GM23338 (cell line): ENCODE results near the gene STPG4. TPM values are rescaled to one million over a fixed set of nuclear protein-coding genes. Genes with fewer than 3 reads are reported as not detected.

ENCODE experiments used
- ATAC-seq: fragments of 200-7000 bp; cut with Tn5 transposase; 3 replicates; pipeline ENCODE4 v1.9.1; 2020
- DNase-seq: peaks from one replicate; pipeline ENCODE4 v3.0.0-alpha.2; 2015; ENCODE audit warnings: low spot score
- H2AFZ ChIP-seq: fragments of 200-600 bp; sonication (generic); 2 replicates; pipeline ENCODE4 v1.8.0; 2016; ENCODE audit warnings: antibody characterized with exemption, mild to moderate bottlenecking, moderate library complexity
- H3F3A ChIP-seq: fragments of 200-600 bp; sonication (generic); replicated peaks from 2 replicates; pipeline ENCODE4 v1.8.0; 2017; ENCODE audit warnings: antibody characterized with exemption, mixed run types, low read depth
- H3K27ac ChIP-seq: fragments of 200-600 bp; sonication (generic); 2 replicates; pipeline ENCODE4 v1.6.1; 2016; ENCODE audit warnings: low read depth
- H3K27me3 ChIP-seq: fragments of 200-600 bp; sonication (generic); 2 replicates; pipeline ENCODE4 v1.8.0; 2016; ENCODE audit warnings: mild to moderate bottlenecking, mixed run types, moderate library complexity; ENCODE audit not compliant: insufficient read depth
- H3K36me3 ChIP-seq: fragments of 200-600 bp; sonication (generic); 2 replicates; pipeline ENCODE4 v1.8.0; 2016; ENCODE audit warnings: mild to moderate bottlenecking; ENCODE audit not compliant: insufficient read depth
- H3K4me1 ChIP-seq: fragments of 200-600 bp; sonication (generic); 2 replicates; pipeline ENCODE4 v1.8.0; 2016; ENCODE audit warnings: mild to moderate bottlenecking, moderate library complexity; ENCODE audit not compliant: insufficient read depth
- H3K4me2 ChIP-seq: fragments of 200-600 bp; sonication (generic); 2 replicates; pipeline ENCODE4 v1.7.1; 2017; ENCODE audit warnings: mixed run types
- H3K4me3 ChIP-seq: fragments of 200-600 bp; sonication (generic); 2 replicates; pipeline ENCODE4 v1.6.1; 2016; ENCODE audit warnings: mixed run types
- H3K79me2 ChIP-seq: fragments of 200-600 bp; sonication (generic); replicated peaks from 2 replicates; pipeline ENCODE4 v1.8.0; 2017; ENCODE audit warnings: mild to moderate bottlenecking; ENCODE audit not compliant: insufficient read depth
- H3K9me2 ChIP-seq: fragments of 200-600 bp; sonication (generic); 2 replicates; pipeline ENCODE4 v1.8.0; 2017; ENCODE audit not compliant: insufficient read depth
- H4K20me1 ChIP-seq: fragments of 200-600 bp; sonication (generic); replicated peaks from 2 replicates; pipeline ENCODE4 v1.8.0; 2017; ENCODE audit warnings: mild to moderate bottlenecking; ENCODE audit not compliant: insufficient read depth
- H3K27ac Mint-ChIP-seq: 2 replicates; pipeline ENCODE4 v1.8.0; 2020; ENCODE audit warnings: inconsistent platforms, mild to moderate bottlenecking, moderate library complexity, mixed read lengths
- H3K27me3 Mint-ChIP-seq: 3 replicates; pipeline ENCODE4 v1.8.0; 2022; ENCODE audit warnings: low read depth, mild to moderate bottlenecking, moderate library complexity, mixed read lengths, inconsistent platforms; ENCODE audit not compliant: insufficient read depth, poor library complexity
- H3K36me3 Mint-ChIP-seq: 3 replicates; pipeline ENCODE4 v1.8.0; 2021; ENCODE audit warnings: low read depth, mild to moderate bottlenecking, inconsistent platforms, moderate library complexity, mixed read lengths
- H3K4me1 Mint-ChIP-seq: 3 replicates; pipeline ENCODE4 v1.8.0; 2020; ENCODE audit warnings: mild to moderate bottlenecking, inconsistent platforms, mixed read lengths
- H3K4me3 Mint-ChIP-seq: 3 replicates; pipeline ENCODE4 v1.8.0; 2021; ENCODE audit warnings: moderate library complexity, mild to moderate bottlenecking, inconsistent platforms, mixed read lengths
- H3K9me3 Mint-ChIP-seq: 3 replicates; pipeline ENCODE4 v1.8.0; 2020; ENCODE audit warnings: moderate library complexity, mild to moderate bottlenecking, inconsistent platforms, mixed read lengths
- CREB1 ChIP-seq: fragments of 250-450 bp; sonication (Bioruptor Pico); IDR thresholded peaks from 2 replicates; pipeline ENCODE4 v1.5.0; 2020; ENCODE audit warnings: low read depth, mild to moderate bottlenecking, moderate library complexity
- CTCF ChIP-seq, 2 experiments: fragments of 200-600 bp in 1 of 2; sonication (generic) in 1 of 2; conservative IDR thresholded peaks; 2 replicates each; pipeline versions ENCODE4 v1.5.1 to v1.6.1; 2016 to 2017; ENCODE audit warnings: antibody characterized with exemption in 2 of 2, low read depth in 2 of 2, mild to moderate bottlenecking in 2 of 2, moderate library complexity in 1 of 2
- ETS1 ChIP-seq: IDR thresholded peaks from 2 replicates; pipeline ENCODE4 v1.6.1; 2016; ENCODE audit warnings: antibody characterized with exemption
- EZH2 ChIP-seq: fragments of 200-600 bp; sonication (generic); IDR thresholded peaks from one replicate; pipeline ENCODE4 v1.8.0; 2017; ENCODE audit warnings: antibody characterized with exemption, mild to moderate bottlenecking, low read depth; ENCODE audit not compliant: unreplicated experiment
- EZH2phosphoT487 ChIP-seq: fragments of 200-600 bp; sonication (generic); IDR thresholded peaks from one replicate; pipeline ENCODE4 v1.8.1; 2018; ENCODE audit warnings: antibody characterized with exemption; ENCODE audit not compliant: unreplicated experiment
- JUNB ChIP-seq: IDR thresholded peaks from one replicate; pipeline ENCODE4 v1.6.1; 2016; ENCODE audit warnings: antibody characterized with exemption; ENCODE audit not compliant: unreplicated experiment
- NANOG ChIP-seq: IDR thresholded peaks from 2 replicates; pipeline ENCODE4 v1.6.1; 2016; ENCODE audit warnings: antibody characterized with exemption, borderline replicate concordance
- POLR2AphosphoS5 ChIP-seq: IDR thresholded peaks from 2 replicates; pipeline ENCODE4 v1.6.1; 2016; ENCODE audit warnings: antibody characterized with exemption, low read depth
- REST ChIP-seq: IDR thresholded peaks from one replicate; pipeline ENCODE4 v1.6.1; 2018; ENCODE audit warnings: antibody characterized with exemption; ENCODE audit not compliant: unreplicated experiment
- STAT1 ChIP-seq: IDR thresholded peaks from one replicate; pipeline ENCODE4 v1.6.1; 2016; ENCODE audit warnings: antibody characterized with exemption; ENCODE audit not compliant: unreplicated experiment
- ZNF114 ChIP-seq: fragments of 250-450 bp; sonication (Bioruptor Pico); IDR thresholded peaks from 2 replicates; pipeline ENCODE4 v1.5.0; 2020; ENCODE audit warnings: mild to moderate bottlenecking, moderate library complexity
- ZNF331 ChIP-seq: fragments of 250-450 bp; sonication (Bioruptor Pico); IDR thresholded peaks from 2 replicates; pipeline ENCODE4 v1.5.0; 2020; ENCODE audit warnings: low read depth, mild to moderate bottlenecking, moderate library complexity
- ZNF462 ChIP-seq: fragments of 250-450 bp; sonication (Bioruptor Pico); IDR thresholded peaks from 2 replicates; pipeline ENCODE4 v1.5.0; 2020; ENCODE audit warnings: mild to moderate bottlenecking, moderate library complexity
- polyA plus RNA-seq: library from polyadenylated mRNA; unstranded; fragments of >200 nt; fragmentation: Nextera tagmentation; extraction: Ambion mirVana; gene quantifications from 2 replicates; pipeline ENCODE4 v1.2.1, GENCODE V29; 2016
- total RNA-seq: library from RNA; depleted of rRNA; stranded (reverse); fragments of >200 nt; shearing (Covaris generic); gene quantifications from 2 replicates; pipeline ENCODE4 v1.2.3, GENCODE V29; 2014

Gene STPG4
- total and polyA plus RNA-seq, 2 experiments from 2014 or later, result 0.28 TPM; not detected in 1

- H3K9me2 ChIP-seq, result 0 out of 2 replicates have a peak, but pooled peaks cover 8% of the 10 kb centered on the region
- Mint-ChIP-seq H3K4me3 (no peak overlapping the region), H3K36me3 (no peaks in the 10 kb centered on the region), H3K27ac (no peak overlapping the region), H3K9me3 (no peaks in the 10 kb centered on the region), H3K4me1 (peaks cover 28% of the 10 kb centered on the region), H3K27me3 (peaks cover 3% of the 10 kb centered on the region)
- no peak overlapping the region for H2AFZ ChIP-seq
- no peaks in the 10 kb centered on the region for H3F3A ChIP-seq
- no peaks in the 10 kb centered on the region for H3K36me3 ChIP-seq
- no peaks in the 10 kb centered on the region for H3K27me3 ChIP-seq
- TF ChIP-seq JUNB, result no peak
- TF ChIP-seq EZH2phosphoT487, result no peak
- no peak for TF ChIP-seq ETS1
- no peak for TF ChIP-seq POLR2AphosphoS5
- no peak for TF ChIP-seq STAT1
- no peak for TF ChIP-seq NANOG
- TF ChIP-seq EZH2, result no peak
- TF ChIP-seq ZNF462, result no peak
- TF ChIP-seq ZNF114 (CRISPR knock-in tag), result no peak
- no peak for TF ChIP-seq CTCF (conservative IDR thresholded peaks at IDR 0.05; ENCODE audit: low read depth in 2 of 2)
- no peak for TF ChIP-seq CREB1 (CRISPR knock-in tag)
- no peak for TF ChIP-seq REST
- TF ChIP-seq ZNF331, result no peak
- H3K4me2 ChIP-seq, result no peak overlapping the region
- H4K20me1 ChIP-seq, result no peaks in the 10 kb centered on the region
- no peak overlapping the region for H3K4me3 ChIP-seq
- no peaks in the 10 kb centered on the region for H3K79me2 ChIP-seq
- H3K4me1 ChIP-seq, result no peaks in the 10 kb centered on the region
- no peak for ATAC-seq
- H3K27ac ChIP-seq, result no peak overlapping the region
- no peak for DNase-seq
Observed at GRCh38 chr2:47203995-47204394, 48.9 kb upstream of the STPG4 start.
